ENCODE measurements around the gene PXDN. TPM values are rescaled to one million over a fixed set of nuclear protein-coding genes. Genes with fewer than 3 reads are reported as not detected.

PXDN gene
- total RNA-seq, 1 experiment from 2014 or later: 96.1 TPM

DNA sequence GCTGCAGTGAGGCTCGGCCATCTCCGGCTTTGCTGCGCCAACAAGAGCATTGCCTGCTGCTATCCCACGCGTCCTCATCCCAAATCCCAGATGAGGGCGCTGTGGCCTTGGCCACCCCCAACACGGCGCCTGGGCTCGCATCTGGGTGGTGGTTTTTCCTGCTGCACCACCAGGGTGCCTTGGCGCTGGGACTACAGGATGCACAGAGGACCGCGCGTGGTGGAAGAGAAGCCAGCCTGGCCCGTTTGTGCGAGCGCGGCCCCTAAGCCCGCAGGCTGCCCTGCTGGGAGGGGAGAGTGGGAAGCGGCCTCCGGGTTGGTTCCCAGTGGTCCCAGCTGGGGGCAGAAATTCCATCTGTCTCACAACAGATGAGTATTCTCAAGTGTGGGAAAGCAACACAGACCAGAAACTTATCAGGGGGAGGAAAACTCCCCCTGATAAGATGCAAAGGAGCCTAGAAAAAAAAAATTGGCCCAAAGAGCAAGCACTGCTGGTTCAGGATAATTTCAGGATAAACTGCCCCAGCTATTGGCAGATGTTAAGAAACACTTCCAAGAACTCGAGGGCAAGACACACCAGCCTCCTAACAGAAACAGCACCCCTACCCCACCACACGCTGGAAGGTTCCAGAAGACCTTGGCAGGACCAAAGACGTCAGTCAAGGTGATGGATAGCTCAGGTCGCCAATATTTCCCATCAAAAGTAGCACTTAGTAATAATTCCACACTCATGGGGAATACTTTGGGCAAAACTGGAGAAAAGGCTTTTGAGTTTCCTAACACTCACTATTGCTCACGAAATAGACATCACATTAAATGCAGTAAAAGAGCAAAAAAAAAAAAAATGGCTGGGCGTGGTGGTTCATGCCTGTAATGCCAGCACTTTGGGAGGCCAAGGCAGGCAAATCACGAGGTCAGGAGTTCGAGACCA, 152.1 kb downstream of the PXDN start:
- no TSS peak for BruUV-seq (replicated peaks)
- intact Hi-C loops (cut with micrococcal nuclease): loop anchor here (5.0 kb wide), 2 partner anchors 85 to 160 kb away; no protein-coding TSS in a partner anchor
- TF ChIP-seq, protein P1, sequence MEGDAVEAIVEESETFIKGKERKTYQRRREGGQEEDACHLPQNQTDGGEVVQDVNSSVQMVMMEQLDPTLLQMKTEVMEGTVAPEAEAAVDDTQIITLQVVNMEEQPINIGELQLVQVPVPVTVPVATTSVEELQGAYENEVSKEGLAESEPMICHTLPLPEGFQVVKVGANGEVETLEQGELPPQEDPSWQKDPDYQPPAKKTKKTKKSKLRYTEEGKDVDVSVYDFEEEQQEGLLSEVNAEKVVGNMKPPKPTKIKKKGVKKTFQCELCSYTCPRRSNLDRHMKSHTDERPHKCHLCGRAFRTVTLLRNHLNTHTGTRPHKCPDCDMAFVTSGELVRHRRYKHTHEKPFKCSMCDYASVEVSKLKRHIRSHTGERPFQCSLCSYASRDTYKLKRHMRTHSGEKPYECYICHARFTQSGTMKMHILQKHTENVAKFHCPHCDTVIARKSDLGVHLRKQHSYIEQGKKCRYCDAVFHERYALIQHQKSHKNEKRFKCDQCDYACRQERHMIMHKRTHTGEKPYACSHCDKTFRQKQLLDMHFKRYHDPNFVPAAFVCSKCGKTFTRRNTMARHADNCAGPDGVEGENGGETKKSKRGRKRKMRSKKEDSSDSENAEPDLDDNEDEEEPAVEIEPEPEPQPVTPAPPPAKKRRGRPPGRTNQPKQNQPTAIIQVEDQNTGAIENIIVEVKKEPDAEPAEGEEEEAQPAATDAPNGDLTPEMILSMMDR (IDR thresholded peaks at IDR 0.05; ENCODE audit: unreplicated experiment): no peak
- Mint-ChIP-seq H3K27me3 (ENCODE audit: insufficient read depth, unreplicated experiment) (no peaks in the 10 kb centered on the region), H3K27ac (ENCODE audit: low read depth, unreplicated experiment) (no peak overlapping the region), H3K36me3 (ENCODE audit: insufficient read depth, unreplicated experiment) (peaks cover 4% of the 10 kb centered on the region), H3K9me3 (ENCODE audit: unreplicated experiment) (no peaks in the 10 kb centered on the region), H3K4me3 (ENCODE audit: unreplicated experiment) (no peak overlapping the region), H3K4me1 (ENCODE audit: insufficient read depth, unreplicated experiment) (peaks cover 15% of the 10 kb centered on the region)
- peak; percentile 45 for DNase-seq (ENCODE audit: unreplicated experiment)
- ChIA-PET CTCF (interaction anchor here (1.1 to 1.8 kb wide), 4 partner anchors 42 to 876 kb away, joined by 3 to 7 read pairs (median 4); no protein-coding TSS in a partner anchor), POLR2A (interaction anchor here (0.6 kb wide), 1 partner anchor 46 kb away, joined by 4 read pairs; no protein-coding TSS in a partner anchor)

DNA sequence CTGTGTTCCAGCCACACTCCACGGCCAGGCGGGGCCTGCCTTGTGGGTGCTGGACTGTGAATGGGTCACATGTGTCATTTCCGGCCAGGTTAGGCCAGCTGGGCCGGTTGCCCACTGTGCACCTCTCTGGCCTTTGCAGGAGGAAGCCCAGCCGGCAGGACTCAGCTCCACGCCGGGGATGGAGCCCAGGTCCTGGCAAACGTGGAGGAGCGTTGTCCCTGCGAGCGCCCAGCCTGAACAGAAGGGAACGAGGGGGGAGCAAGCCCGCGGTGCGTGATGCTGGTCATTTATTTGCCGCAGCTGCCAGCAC, 152.9 kb downstream of the PXDN start:
- no peak overlapping the region for H3K4me3 Mint-ChIP-seq (ENCODE audit: unreplicated experiment)
- peaks cover 5% of the 10 kb centered on the region for H3K36me3 Mint-ChIP-seq (ENCODE audit: insufficient read depth, unreplicated experiment)
- no TSS peak for BruUV-seq (replicated peaks)
- intact Hi-C loops (cut with micrococcal nuclease): loop anchor here (5.0 kb wide), 2 partner anchors 86 to 161 kb away; no protein-coding TSS in a partner anchor
- no peaks in the 10 kb centered on the region for H3K27me3 Mint-ChIP-seq (ENCODE audit: insufficient read depth, unreplicated experiment)
- TF ChIP-seq, protein P1 (IDR thresholded peaks at IDR 0.05; ENCODE audit: unreplicated experiment): no peak
- peaks cover 15% of the 10 kb centered on the region for H3K4me1 Mint-ChIP-seq (ENCODE audit: insufficient read depth, unreplicated experiment)
- no peak for DNase-seq (ENCODE audit: unreplicated experiment)
- H3K27ac Mint-ChIP-seq (ENCODE audit: low read depth, unreplicated experiment): no peak overlapping the region
- H3K9me3 Mint-ChIP-seq (ENCODE audit: unreplicated experiment): no peaks in the 10 kb centered on the region
- CTCF ChIA-PET: interaction anchor here (1.0 to 1.1 kb wide), 2 partner anchors 45 to 151 kb away, joined by 3 read pairs; no protein-coding TSS in a partner anchor
- POLR2A ChIA-PET: no interaction called here

DNA sequence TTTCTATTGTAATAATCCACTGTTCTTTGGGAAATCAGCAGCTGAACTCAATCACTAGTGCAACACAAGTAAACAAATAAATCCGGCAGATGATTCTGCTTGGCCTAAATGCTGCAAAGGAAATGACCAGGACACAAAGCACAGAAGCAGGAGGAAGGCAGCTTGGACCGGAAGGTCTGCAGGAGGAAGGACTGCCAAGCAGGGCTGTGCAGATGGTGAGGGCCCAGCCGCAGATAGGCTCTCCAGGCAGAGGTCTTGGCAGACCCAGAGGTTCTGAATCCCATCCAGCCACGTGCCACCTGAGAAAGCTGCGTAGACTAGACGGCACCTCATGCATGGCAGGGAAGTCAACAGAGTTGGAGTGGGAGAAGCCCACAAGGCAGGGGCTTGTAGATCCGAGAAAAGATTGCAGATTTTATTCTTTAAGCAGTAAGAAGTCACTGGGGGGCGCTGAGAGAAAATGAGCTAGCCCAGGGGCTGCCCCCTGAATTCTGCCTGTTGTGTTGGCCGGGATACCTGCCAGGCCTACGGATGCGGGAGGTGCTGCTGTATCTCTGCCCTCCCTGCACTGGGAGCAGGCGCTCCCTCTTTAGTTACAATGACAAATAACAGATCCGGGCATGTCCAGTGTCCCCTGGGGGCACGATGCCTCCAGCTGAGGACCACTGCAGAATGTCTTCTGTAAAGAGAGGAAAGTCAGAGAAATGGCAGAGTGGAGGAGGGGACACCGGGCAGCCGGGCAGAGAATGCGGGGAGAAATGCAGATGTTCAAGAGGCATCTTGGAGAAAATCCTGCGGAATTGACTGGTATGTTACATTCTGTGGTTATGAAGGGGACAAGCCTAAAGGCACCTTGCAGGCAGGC, 153.5 kb downstream of the PXDN start:
- H3K4me1 Mint-ChIP-seq (ENCODE audit: insufficient read depth, unreplicated experiment): peaks cover 15% of the 10 kb centered on the region
- no peak overlapping the region for H3K4me3 Mint-ChIP-seq (ENCODE audit: unreplicated experiment)
- peak overlapping the region; percentile 9 for H3K27ac Mint-ChIP-seq (ENCODE audit: low read depth, unreplicated experiment)
- H3K9me3 Mint-ChIP-seq (ENCODE audit: unreplicated experiment): no peaks in the 10 kb centered on the region
- CTCF ChIA-PET: interaction anchor here (1.0 to 1.1 kb wide), 2 partner anchors 44 to 151 kb away, joined by 3 read pairs; no protein-coding TSS in a partner anchor
- DNase-seq (ENCODE audit: unreplicated experiment): no peak
- H3K36me3 Mint-ChIP-seq (ENCODE audit: insufficient read depth, unreplicated experiment): peaks cover 5% of the 10 kb centered on the region
- TF ChIP-seq, protein P1 (IDR thresholded peaks at IDR 0.05; ENCODE audit: unreplicated experiment): no peak
- H3K27me3 Mint-ChIP-seq (ENCODE audit: insufficient read depth, unreplicated experiment): no peaks in the 10 kb centered on the region
- intact Hi-C loops (cut with micrococcal nuclease): loop anchor here (5.0 kb wide), 2 partner anchors 86 to 161 kb away; no protein-coding TSS in a partner anchor
- BruUV-seq (replicated peaks): no TSS peak
- POLR2A ChIA-PET: no interaction called here
